Stimulated activated memory B cell treated with anti-CD40 and anti-IgM and Interleukin-4, amounts not matched to agents 10 μg/mL and 1 μg/mL and 100 μg/mL, for 72 hours (primary cell): ENCODE data around the gene COX15.
"Not testable (repeated sequence)": the region's sequence is repeated elsewhere in the genome, so short reads cannot be mapped to it uniquely, and the experiment has no call there.

ENCODE experiments used
- ATAC-seq: fragments of 150-1000 bp; cut with Tn5 transposase; 2 replicates; pipeline ENCODE4 v1.10.0; 2021
- H3K27ac Mint-ChIP-seq: one replicate; pipeline ENCODE4 v1.8.0; 2022; ENCODE audit warnings: mild to moderate bottlenecking, mixed read lengths
- H3K27me3 Mint-ChIP-seq: one replicate; pipeline ENCODE4 v1.8.0; 2022; ENCODE audit warnings: mixed read lengths
- H3K36me3 Mint-ChIP-seq: one replicate; pipeline ENCODE4 v1.8.0; 2022; ENCODE audit warnings: mixed read lengths
- H3K4me1 Mint-ChIP-seq: one replicate; pipeline ENCODE4 v1.8.0; 2022; ENCODE audit warnings: mixed read lengths
- H3K4me3 Mint-ChIP-seq: one replicate; pipeline ENCODE4 v1.8.0; 2022; ENCODE audit warnings: mild to moderate bottlenecking, moderate library complexity, mixed read lengths
- H3K9me3 Mint-ChIP-seq: one replicate; pipeline ENCODE4 v1.8.0; 2022; ENCODE audit warnings: mixed read lengths

Gene COX15

DNA sequence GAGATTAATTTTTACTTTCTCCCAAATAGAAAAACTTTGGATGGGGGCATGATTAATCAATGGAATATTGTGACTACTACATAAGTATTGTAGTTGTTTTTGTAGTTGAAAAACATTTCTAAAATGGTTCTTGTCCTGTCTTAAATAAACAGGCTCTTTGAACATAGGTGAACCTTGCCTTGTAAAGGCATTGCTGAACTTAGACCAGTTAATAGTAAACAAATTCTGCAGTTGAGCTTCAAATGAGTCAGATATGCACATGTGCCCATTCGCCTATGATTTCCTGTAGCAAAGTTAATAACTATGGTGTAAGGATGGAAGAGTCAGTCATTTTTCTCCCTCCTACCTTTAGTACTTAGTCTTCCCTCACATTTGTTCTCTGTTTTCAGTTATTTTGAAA, 22.7 kb upstream of the COX15 start:
- H3K4me3 Mint-ChIP-seq, result no peak overlapping the region
- no peaks in the 10 kb centered on the region for H3K4me1 Mint-ChIP-seq
- no peaks in the 10 kb centered on the region for H3K9me3 Mint-ChIP-seq
- ATAC-seq, result no peak
- H3K27me3 Mint-ChIP-seq, result no peaks in the 10 kb centered on the region
- H3K27ac Mint-ChIP-seq, result no peak overlapping the region
- H3K36me3 Mint-ChIP-seq, result peaks cover 57% of the 10 kb centered on the region

DNA sequence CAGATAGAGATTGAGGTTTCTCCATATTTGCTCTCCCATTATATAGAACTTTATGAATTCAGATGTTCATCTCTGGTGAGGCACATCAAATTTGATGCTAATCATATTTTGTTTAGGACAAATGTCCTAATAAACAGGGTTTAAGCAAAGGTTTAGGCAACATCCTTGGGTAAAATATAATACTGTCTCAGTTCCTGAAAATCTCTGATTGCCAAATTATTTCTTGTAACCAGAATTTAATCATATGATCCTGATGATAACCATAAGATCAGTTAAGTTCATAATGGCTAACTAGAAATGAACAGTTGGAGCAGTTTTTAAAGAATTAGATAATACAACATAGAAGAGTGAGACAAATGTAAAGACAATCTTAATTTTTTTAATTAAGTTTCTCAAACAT, 18.7 kb upstream of the COX15 start:
- ATAC-seq, result no peak
- Mint-ChIP-seq H3K27me3 (no peaks in the 10 kb centered on the region), H3K4me1 (no peaks in the 10 kb centered on the region), H3K36me3 (peaks cover 52% of the 10 kb centered on the region), H3K27ac (no peak overlapping the region), H3K9me3 (no peaks in the 10 kb centered on the region), H3K4me3 (no peak overlapping the region)

DNA sequence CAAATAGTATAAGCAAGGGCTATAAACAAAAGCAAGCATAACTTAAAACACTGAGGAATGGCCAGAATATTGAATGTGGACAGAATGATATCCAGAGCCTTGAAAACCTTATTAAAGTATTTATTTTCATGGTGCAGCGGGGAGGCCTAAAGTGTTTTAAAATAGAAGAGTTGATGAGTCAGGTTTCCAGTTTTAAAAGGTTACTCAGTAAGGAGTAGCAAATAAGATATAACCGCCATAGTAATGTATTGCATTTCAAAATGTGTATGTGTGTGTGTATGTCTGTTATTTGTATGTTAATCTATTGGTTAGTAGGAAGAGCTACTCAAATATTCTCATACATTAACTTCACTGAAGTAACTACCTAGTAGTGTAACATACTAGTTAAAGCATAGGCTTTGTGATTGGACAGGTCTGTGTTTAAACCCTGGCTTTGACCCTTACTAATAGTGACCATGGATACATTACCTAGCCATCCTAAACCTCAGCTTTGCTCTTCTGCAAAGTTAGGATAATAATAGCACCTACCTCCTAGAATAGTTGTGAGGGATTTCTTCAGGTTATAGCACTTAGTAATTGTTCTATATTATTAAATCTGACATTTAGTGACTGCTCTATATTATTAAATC, 17.0 kb upstream of the COX15 start:
- Mint-ChIP-seq H3K36me3 (peaks cover 62% of the 10 kb centered on the region), H3K4me3 (no peak overlapping the region), H3K4me1 (no peaks in the 10 kb centered on the region), H3K27me3 (no peaks in the 10 kb centered on the region), H3K27ac (no peak overlapping the region), H3K9me3 (no peaks in the 10 kb centered on the region)
- no peak for ATAC-seq

DNA sequence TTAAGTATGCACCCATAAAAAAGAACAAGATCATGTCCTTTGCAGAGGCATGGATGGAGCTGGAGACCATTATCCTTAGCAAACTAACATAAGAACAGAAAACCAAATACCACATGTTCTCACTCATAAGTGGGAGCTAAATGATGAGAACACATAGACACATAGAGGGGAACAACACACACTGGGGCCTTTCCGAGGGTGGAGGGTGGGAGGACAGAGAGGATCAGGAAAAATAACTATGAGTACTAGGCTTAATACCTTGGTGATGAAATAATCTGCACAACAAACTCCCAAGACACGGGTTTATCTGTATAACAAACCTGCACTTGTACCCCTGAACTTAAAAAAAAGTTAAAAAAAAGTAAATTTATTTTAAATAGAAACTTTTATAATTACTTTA, 14.2 kb upstream of the COX15 start:
- not testable (repeated sequence) for ATAC-seq, H3K27me3 Mint-ChIP-seq, H3K4me1 Mint-ChIP-seq, H3K27ac Mint-ChIP-seq, H3K9me3 Mint-ChIP-seq, H3K4me3 Mint-ChIP-seq
- peaks cover 79% of the 10 kb centered on the region for H3K36me3 Mint-ChIP-seq

DNA sequence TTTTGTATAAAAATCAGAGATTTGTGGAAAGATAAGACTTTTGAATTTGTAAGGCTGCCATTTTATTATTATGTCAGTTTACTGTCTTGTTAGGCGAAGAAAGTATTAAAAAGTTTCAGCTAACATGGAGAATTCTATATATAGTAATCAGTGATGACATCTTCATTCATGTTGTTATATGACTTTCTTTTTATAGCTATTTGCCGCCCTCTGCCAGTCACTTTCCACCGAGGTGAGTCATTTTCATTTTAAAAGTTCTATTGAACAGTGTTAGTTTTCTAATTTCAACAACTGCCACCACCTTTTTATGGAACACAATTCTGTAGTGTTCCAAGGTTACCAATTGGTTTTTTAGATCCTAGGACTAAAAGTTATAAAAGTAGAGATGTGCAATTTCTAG, 11.9 kb upstream of the COX15 start:
- no peak overlapping the region for H3K4me3 Mint-ChIP-seq
- H3K36me3 Mint-ChIP-seq, result peaks cover 85% of the 10 kb centered on the region
- no peaks in the 10 kb centered on the region for H3K27me3 Mint-ChIP-seq
- no peak for ATAC-seq
- H3K9me3 Mint-ChIP-seq, result peaks cover 8% of the 10 kb centered on the region
- H3K27ac Mint-ChIP-seq, result no peak overlapping the region
- H3K4me1 Mint-ChIP-seq, result peaks cover 4% of the 10 kb centered on the region

DNA sequence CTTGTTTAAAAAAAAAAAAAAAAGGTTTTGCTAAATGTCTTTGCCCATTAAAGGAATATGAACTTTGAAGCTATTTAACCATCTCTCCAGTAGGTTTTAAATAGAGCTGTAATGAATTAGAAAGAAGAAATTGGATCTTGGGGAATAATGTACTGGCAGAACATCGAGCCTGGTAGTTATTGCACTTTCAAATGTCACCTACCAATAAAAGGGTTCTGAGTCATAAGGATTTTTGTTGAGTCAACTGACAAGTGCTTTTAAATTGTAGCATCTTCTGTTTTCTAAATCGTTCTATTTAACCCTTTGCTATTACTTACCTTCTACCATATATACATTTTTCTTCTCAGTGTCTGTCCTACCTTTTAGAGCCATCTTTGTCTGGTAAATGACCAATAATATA, 10.8 kb upstream of the COX15 start:
- Mint-ChIP-seq H3K4me1 (peaks cover 4% of the 10 kb centered on the region), H3K27me3 (no peaks in the 10 kb centered on the region), H3K4me3 (no peak overlapping the region), H3K9me3 (peaks cover 8% of the 10 kb centered on the region), H3K36me3 (peaks cover 84% of the 10 kb centered on the region), H3K27ac (no peak overlapping the region)
- no peak for ATAC-seq

DNA sequence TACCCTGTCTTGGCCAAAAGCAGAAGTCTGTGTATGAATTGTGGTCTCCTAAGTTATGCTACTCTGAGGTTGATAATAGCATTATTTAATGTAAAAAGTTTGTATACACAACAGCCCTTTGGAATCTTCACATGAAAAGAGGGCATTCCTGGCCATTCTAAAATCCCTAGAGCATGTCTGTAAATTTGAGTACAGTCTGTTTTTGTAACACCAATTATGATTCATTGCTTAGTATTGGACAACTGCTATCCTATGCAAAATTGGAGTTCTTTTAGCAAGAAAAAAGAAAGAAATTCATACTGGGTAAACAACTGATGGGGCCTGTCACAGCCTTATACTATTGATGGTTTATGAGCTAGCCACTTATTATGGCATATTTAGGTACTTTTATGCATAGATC, 10.3 kb upstream of the COX15 start:
- ATAC-seq, result no peak
- H3K36me3 Mint-ChIP-seq, result peaks cover 86% of the 10 kb centered on the region
- H3K27me3 Mint-ChIP-seq, result no peaks in the 10 kb centered on the region
- peaks cover 4% of the 10 kb centered on the region for H3K4me1 Mint-ChIP-seq
- H3K27ac Mint-ChIP-seq, result no peak overlapping the region
- no peak overlapping the region for H3K4me3 Mint-ChIP-seq
- H3K9me3 Mint-ChIP-seq, result peaks cover 8% of the 10 kb centered on the region

DNA sequence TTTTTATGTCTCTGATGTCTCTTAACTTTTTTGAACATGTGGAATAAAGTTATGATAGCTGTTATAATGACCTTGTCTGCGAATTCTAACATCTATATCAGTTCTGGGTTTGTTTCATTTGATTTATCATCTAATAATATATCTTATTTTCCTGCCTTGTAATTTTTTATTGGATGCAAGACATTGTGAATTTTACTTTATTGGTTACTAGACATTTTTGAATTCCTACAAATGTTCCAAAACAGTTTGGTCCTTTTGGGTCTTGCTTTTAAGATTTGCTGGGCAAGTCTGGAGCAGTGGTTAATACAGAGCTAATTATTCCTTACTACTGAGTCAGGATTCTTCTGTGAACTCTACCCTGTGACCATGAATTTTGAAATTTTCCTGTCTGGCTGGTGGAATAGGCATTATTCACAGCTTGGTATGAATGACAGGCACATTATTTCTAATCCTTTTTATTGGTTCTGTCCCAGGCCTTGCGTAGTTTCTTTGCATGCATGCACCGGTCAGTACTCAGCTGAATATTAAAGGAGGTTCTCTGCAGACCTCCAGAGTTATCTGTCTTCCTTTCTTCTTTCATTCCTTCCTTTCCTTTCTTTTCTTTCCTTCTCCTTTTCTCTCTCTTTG, 9.1 kb upstream of the COX15 start:
- ATAC-seq, result no peak
- H3K27me3 Mint-ChIP-seq, result no peaks in the 10 kb centered on the region
- peaks cover 8% of the 10 kb centered on the region for H3K9me3 Mint-ChIP-seq
- H3K4me3 Mint-ChIP-seq, result no peak overlapping the region
- peaks cover 84% of the 10 kb centered on the region for H3K36me3 Mint-ChIP-seq
- peaks cover 4% of the 10 kb centered on the region for H3K4me1 Mint-ChIP-seq
- H3K27ac Mint-ChIP-seq, result no peak overlapping the region

DNA sequence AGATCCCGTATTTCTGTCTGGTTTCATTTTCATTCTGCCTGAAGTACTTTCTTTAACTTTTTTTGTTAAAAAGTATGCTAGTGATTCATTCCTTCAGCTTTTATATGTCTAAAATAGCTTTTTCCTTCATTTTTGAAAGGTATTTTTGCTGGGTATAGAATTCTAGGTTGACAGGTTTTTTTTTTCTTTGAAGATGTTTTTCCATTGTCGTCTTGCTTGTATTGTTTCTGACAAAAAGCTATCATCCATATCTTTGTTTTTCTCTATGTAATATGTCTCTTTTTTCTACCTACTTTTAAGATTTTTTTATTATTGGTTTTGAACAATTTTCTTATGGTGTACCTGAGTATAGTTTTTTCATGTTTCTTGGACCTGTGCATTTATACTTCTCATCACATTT, 8.3 kb upstream of the COX15 start:
- no peak overlapping the region for H3K27ac Mint-ChIP-seq
- peaks cover 77% of the 10 kb centered on the region for H3K36me3 Mint-ChIP-seq
- ATAC-seq, result no peak
- H3K4me3 Mint-ChIP-seq, result no peak overlapping the region
- H3K27me3 Mint-ChIP-seq, result no peaks in the 10 kb centered on the region
- H3K9me3 Mint-ChIP-seq, result peaks cover 8% of the 10 kb centered on the region
- H3K4me1 Mint-ChIP-seq, result peaks cover 6% of the 10 kb centered on the region

DNA sequence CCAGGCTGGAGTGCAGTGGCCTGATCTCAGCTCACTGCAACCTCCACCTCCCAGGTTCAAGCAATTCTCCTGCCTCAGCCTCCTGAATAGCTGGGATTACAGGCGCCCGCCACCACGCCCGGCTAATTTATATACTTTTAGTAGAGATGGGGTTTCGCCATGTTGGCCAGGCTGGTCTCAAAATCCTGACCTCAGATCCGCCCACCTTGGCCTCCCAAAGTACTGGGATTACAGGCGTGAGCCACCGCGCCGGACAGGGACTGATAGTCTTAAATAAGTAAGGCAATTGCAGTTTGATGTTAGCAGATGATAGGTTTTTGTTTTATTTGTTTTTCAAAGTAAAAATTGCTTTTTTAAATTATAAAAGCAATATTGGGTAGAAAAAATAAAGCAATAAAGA, 2.2 kb upstream of the COX15 start:
- Mint-ChIP-seq H3K36me3 (peaks cover 32% of the 10 kb centered on the region), H3K4me1 (peaks cover 31% of the 10 kb centered on the region)
- H3K27me3 Mint-ChIP-seq, H3K9me3 Mint-ChIP-seq, H3K4me3 Mint-ChIP-seq, ATAC-seq, H3K27ac Mint-ChIP-seq: not testable (repeated sequence)

DNA sequence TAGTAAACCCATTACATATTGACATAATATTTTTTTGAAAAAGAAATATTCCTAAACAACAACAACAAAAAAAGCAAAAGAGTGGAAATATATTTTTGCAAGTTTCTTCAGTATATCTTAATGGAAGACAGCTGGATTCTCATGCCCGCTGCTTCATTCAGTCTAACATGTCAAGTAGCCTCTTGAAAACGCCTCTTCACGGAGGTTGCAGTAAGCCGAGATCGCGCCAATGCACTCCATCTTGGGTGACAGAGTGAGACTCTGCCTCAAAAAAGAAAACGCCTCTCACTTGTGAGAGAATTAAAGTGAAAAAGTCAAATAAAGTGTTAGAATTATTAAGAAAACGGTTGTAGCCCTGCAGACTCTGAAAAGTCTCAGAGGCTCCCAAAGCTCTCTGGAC, 1.4 kb upstream of the COX15 start:
- ATAC-seq, result no peak
- Mint-ChIP-seq H3K36me3 (peaks cover 30% of the 10 kb centered on the region), H3K4me3 (no peak overlapping the region), H3K9me3 (no peaks in the 10 kb centered on the region), H3K27ac (no peak overlapping the region), H3K4me1 (peaks cover 32% of the 10 kb centered on the region), H3K27me3 (no peaks in the 10 kb centered on the region)

DNA sequence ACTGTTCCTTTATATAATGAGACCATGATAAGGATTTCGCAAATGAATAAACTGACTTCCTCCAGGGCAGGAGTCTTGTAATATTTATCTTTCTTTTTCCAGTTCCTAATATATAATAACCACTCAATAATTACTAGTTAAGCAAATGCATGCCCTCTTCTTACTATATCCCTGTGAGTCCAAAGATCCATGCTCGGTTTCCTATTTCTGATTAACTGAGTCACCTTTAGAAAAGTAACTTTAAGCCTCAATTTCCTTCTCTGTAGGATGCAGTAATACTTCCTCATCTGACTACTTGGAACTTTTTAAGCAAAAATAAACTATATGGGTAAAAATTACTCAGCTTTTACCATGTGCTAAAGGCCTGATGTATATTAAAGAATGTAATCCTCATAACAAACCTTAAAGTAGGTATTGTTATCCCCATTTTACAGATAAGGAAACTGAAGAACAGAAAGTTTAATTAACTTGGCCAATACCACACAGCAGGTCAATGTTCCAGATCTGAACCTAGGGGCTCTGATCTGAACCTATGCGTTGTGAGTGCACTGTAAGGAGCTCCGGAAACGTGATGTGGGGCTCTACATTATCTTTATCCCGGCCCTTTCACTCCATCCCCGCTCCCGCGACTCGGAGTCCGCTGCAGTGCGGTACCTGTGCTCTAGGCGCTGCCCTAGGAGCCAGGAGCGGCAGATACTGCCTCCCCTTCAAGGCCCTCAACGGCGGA, 458 bp downstream of the COX15 start:
- Mint-ChIP-seq H3K4me3 (peak overlapping the region; percentile 98), H3K4me1 (peaks cover 32% of the 10 kb centered on the region), H3K9me3 (no peaks in the 10 kb centered on the region), H3K27me3 (no peaks in the 10 kb centered on the region), H3K36me3 (peaks cover 22% of the 10 kb centered on the region), H3K27ac (peak overlapping the region; percentile 100)
- ATAC-seq, result no peak

DNA sequence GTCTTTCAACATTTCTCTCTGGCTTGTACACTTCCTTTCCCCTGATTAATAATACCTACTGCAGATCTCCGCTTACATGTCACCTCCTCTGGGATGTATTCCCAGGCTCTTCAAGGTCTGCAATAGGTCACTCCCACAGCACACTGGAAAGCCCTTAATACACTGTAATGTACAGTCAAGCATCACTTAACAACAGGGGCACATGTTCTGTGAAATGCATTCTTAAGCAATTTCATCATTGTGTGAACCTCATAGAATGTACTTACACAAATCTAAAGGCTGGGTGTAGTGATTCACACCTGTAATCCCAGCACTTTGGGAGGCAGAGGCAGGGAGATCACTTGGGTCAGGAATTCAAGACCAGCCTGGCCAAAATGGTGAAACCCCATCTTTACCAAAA, 1.9 kb downstream of the COX15 start:
- Mint-ChIP-seq H3K4me1 (peaks cover 37% of the 10 kb centered on the region), H3K36me3 (peaks cover 34% of the 10 kb centered on the region), H3K9me3 (no peaks in the 10 kb centered on the region), H3K4me3 (no peak overlapping the region), H3K27me3 (no peaks in the 10 kb centered on the region), H3K27ac (no peak overlapping the region)
- no peak for ATAC-seq

DNA sequence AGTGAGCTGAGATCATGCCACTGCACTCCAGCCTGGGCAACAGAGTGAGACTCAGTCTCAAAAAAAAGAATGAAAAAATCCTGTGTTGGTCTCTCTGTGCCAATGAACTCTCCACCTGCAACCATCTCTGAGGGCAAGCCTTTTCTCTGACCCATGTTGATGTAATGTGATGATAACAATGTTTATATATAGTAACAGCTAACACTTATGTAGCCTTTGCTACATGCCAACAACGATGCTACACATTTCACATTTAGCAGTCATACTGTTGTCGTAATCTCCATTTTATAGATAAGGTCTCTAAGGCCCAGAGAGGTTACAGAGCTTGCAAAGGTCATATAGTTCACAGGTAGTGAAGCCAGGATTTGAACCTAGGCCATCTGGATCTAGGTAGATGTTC, 11.5 kb downstream of the COX15 start:
- Mint-ChIP-seq H3K4me3 (no peak overlapping the region), H3K36me3 (peaks cover 63% of the 10 kb centered on the region), H3K4me1 (peaks cover 2% of the 10 kb centered on the region), H3K9me3 (no peaks in the 10 kb centered on the region), H3K27ac (no peak overlapping the region), H3K27me3 (no peaks in the 10 kb centered on the region)
- ATAC-seq, result no peak

DNA sequence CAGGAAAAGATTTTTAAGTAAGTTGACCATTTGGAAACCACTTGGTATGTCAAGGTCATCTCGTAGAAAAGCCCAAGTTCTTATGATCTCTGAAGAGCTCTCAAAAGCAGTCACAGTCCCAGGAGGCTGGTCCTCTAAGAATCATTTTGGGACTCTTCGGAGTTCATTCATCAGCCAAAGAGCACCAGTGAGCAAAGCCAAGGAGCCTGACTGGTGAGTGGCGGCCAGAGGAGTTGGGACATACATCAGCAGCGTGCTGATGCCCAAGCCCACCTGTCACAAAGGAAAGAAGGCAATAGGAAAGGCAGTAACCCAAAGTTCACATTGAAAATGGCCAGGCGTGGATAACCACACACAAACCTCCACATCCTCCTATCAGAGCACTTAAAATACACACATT, 17.5 kb downstream of the COX15 start:
- peaks cover 7% of the 10 kb centered on the region for H3K4me1 Mint-ChIP-seq
- no peaks in the 10 kb centered on the region for H3K9me3 Mint-ChIP-seq
- no peak overlapping the region for H3K4me3 Mint-ChIP-seq
- no peaks in the 10 kb centered on the region for H3K27me3 Mint-ChIP-seq
- H3K36me3 Mint-ChIP-seq, result peaks cover 66% of the 10 kb centered on the region
- ATAC-seq, result no peak
- H3K27ac Mint-ChIP-seq, result no peak overlapping the region

DNA sequence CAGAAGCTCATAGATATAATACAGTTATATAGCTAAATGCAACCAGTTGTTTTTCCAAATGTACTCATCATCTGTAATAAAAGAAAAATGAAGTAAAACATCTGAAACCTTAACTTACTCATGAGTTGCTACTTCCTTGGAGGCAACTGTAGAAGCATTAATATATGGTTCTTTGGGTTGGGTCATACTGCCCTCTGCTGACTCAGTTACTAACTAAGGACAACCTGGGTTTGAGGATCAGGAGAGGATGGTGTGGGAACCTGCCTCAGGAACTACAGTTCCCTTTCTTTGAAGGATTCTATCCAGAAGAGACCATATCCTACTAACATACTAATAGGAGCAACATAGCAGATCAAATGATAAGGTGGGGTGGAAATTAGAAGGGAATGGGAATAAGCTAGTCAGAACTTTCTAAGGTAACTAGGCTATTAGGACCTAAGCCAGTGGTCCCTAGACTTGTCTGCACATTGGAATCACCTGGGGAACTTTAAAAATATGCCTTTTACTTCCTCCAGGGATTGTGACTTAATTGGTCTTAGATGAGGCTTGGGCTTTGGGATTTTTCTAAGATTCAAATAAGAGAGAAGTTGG, 20.7 kb downstream of the COX15 start:
- Mint-ChIP-seq H3K27ac (no peak overlapping the region), H3K9me3 (no peaks in the 10 kb centered on the region), H3K27me3 (no peaks in the 10 kb centered on the region), H3K4me1 (peaks cover 7% of the 10 kb centered on the region), H3K36me3 (peaks cover 55% of the 10 kb centered on the region), H3K4me3 (no peak overlapping the region)
- ATAC-seq, result peak; percentile 67
